Endothelial cell (in vitro differentiated cells): ENCODE results near the gene BNC2. TPM values are rescaled to one million over a fixed set of nuclear protein-coding genes. Genes with fewer than 3 reads are reported as not detected.

ENCODE experiments used
- DNase-seq: peaks from one replicate; pipeline ENCODE4 v3.0.0; 2021; ENCODE audit warnings: low spot score
- H3K27ac Mint-ChIP-seq: one replicate; pipeline ENCODE4 v1.8.0; 2021; ENCODE audit warnings: mixed read lengths, inconsistent platforms; ENCODE audit not compliant: unreplicated experiment
- H3K27me3 Mint-ChIP-seq: one replicate; pipeline ENCODE4 v1.8.0; 2021; ENCODE audit warnings: mild to moderate bottlenecking, moderate library complexity, mixed read lengths, inconsistent platforms; ENCODE audit not compliant: unreplicated experiment
- H3K36me3 Mint-ChIP-seq: one replicate; pipeline ENCODE4 v1.8.0; 2021; ENCODE audit warnings: mild to moderate bottlenecking, low read depth, mixed read lengths, inconsistent platforms; ENCODE audit not compliant: unreplicated experiment
- H3K4me1 Mint-ChIP-seq: one replicate; pipeline ENCODE4 v1.8.0; 2021; ENCODE audit warnings: mild to moderate bottlenecking, mixed read lengths, inconsistent platforms; ENCODE audit not compliant: unreplicated experiment
- H3K4me3 Mint-ChIP-seq: one replicate; pipeline ENCODE4 v1.8.0; 2021; ENCODE audit warnings: mild to moderate bottlenecking, mixed read lengths, inconsistent platforms; ENCODE audit not compliant: unreplicated experiment
- H3K9me3 Mint-ChIP-seq: one replicate; pipeline ENCODE4 v1.8.0; 2021; ENCODE audit warnings: mixed read lengths, inconsistent platforms; ENCODE audit not compliant: unreplicated experiment
- CTCF ChIP-seq: fragments of 200-600 bp; sonication (generic); IDR thresholded peaks from one replicate; pipeline ENCODE4 v1.5.0; 2021; ENCODE audit warnings: antibody characterized with exemption; ENCODE audit not compliant: unreplicated experiment
- total RNA-seq: library from RNA; stranded (reverse); fragmentation: NEBNext Ultra II Directional; extraction: Animal tissue kit (Norgen Biotek cat#: 25700); gene quantifications from one replicate; pipeline ENCODE4 v1.2.1, GENCODE V29; 2021; ENCODE audit not compliant: unreplicated experiment

BNC2 gene
- total RNA-seq, 1 donor from 2014 or later: 20.1 TPM

- H3K27ac Mint-ChIP-seq: no peak overlapping the region
- H3K36me3 Mint-ChIP-seq: no peaks in the 10 kb centered on the region
- no peak overlapping the region for H3K4me3 Mint-ChIP-seq
- TF ChIP-seq CTCF: no peak
- DNase-seq: no peak
- no peaks in the 10 kb centered on the region for H3K27me3 Mint-ChIP-seq
- peaks cover 9% of the 10 kb centered on the region for H3K4me1 Mint-ChIP-seq
- no peaks in the 10 kb centered on the region for H3K9me3 Mint-ChIP-seq
These were observed 448.4 kb downstream of the BNC2 start for GRCh38 chr9:16422114-16422513.

GRCh38 chr9:16421532-16421931, 448.9 kb downstream of the BNC2 start:
- H3K36me3 Mint-ChIP-seq: no peaks in the 10 kb centered on the region
- no peak for DNase-seq
- H3K4me1 Mint-ChIP-seq: peaks cover 9% of the 10 kb centered on the region
- TF ChIP-seq CTCF: no peak
- H3K27ac Mint-ChIP-seq: no peak overlapping the region
- H3K4me3 Mint-ChIP-seq: no peak overlapping the region
- H3K9me3 Mint-ChIP-seq: no peaks in the 10 kb centered on the region
- H3K27me3 Mint-ChIP-seq: no peaks in the 10 kb centered on the region

- Mint-ChIP-seq H3K27me3 (no peaks in the 10 kb centered on the region), H3K9me3 (no peaks in the 10 kb centered on the region), H3K4me1 (peaks cover 10% of the 10 kb centered on the region), H3K27ac (no peak overlapping the region), H3K36me3 (no peaks in the 10 kb centered on the region), H3K4me3 (no peak overlapping the region)
- no peak for TF ChIP-seq CTCF
- no peak for DNase-seq
These were observed 451.3 kb downstream of the BNC2 start for GRCh38 chr9:16419124-16419523.

- Mint-ChIP-seq H3K27me3 (no peaks in the 10 kb centered on the region), H3K4me3 (no peak overlapping the region), H3K4me1 (peaks cover 13% of the 10 kb centered on the region), H3K27ac (no peak overlapping the region), H3K36me3 (no peaks in the 10 kb centered on the region), H3K9me3 (no peaks in the 10 kb centered on the region)
- no peak for DNase-seq
- TF ChIP-seq CTCF: no peak
These were observed 451.7 kb downstream of the BNC2 start for GRCh38 chr9:16418721-16419120.

GRCh38 chr9:16417749-16418148, 452.7 kb downstream of the BNC2 start:
- Mint-ChIP-seq H3K9me3 (no peaks in the 10 kb centered on the region), H3K27ac (no peak overlapping the region), H3K36me3 (no peaks in the 10 kb centered on the region), H3K27me3 (no peaks in the 10 kb centered on the region), H3K4me1 (peaks cover 13% of the 10 kb centered on the region), H3K4me3 (no peak overlapping the region)
- no peak for TF ChIP-seq CTCF
- no peak for DNase-seq
